Body of pancreas (tissue), 4 donors: ENCODE measurements around the gene P2RX4.

Source experiments
- POLR2A ChIP-seq, 3 donors: fragments of 450-650 bp; IDR thresholded peaks; one replicate each; pipeline ENCODE4 v1.6.1; 2016; ENCODE audit warnings: antibody characterized with exemption in 3 of 3, mild to moderate bottlenecking in 2 of 3
- TF ChIP-seq, protein P1 (sequence below), 7 experiments: fragments of 450-650 bp in 4 of 7; fragments of 200-600 bp in 3 of 7; sonication (generic) in 3 of 7; IDR thresholded peaks; one replicate each; pipeline ENCODE4 v1.5.1; 2016 to 2019; ENCODE audit warnings: antibody characterized with exemption in 7 of 7

DNA sequence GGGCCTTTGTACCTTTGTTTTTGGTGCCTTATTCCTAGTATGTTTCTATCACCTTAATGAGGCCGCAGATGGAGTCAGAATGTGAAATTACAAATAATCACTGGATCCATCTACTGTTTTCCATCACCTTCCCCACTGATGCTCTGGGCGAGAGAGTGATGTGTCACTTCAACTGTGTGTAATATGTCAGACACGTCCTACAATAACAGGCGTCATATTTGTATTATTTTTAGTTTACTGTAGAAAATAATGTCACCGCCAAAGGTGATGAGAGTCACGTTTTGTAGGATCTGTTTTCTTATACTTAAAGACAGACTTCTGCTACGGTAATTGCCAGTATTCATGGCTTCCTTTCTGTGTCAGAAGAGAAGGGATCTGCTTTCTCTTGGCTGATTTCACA lies 22.4 kb upstream of the P2RX4 start:
- TF ChIP-seq, protein P1, sequence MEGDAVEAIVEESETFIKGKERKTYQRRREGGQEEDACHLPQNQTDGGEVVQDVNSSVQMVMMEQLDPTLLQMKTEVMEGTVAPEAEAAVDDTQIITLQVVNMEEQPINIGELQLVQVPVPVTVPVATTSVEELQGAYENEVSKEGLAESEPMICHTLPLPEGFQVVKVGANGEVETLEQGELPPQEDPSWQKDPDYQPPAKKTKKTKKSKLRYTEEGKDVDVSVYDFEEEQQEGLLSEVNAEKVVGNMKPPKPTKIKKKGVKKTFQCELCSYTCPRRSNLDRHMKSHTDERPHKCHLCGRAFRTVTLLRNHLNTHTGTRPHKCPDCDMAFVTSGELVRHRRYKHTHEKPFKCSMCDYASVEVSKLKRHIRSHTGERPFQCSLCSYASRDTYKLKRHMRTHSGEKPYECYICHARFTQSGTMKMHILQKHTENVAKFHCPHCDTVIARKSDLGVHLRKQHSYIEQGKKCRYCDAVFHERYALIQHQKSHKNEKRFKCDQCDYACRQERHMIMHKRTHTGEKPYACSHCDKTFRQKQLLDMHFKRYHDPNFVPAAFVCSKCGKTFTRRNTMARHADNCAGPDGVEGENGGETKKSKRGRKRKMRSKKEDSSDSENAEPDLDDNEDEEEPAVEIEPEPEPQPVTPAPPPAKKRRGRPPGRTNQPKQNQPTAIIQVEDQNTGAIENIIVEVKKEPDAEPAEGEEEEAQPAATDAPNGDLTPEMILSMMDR (IDR thresholded peaks at IDR 0.05), result no peak
- TF ChIP-seq POLR2A (IDR thresholded peaks at IDR 0.05), result no peak
